Tongue (tissue), 2 donors: ENCODE data around the gene TGFBR2. TPM values are rescaled to one million over a fixed set of nuclear protein-coding genes. Genes with fewer than 3 reads are reported as not detected.
"Not testable (repeated sequence)": the region's sequence is repeated elsewhere in the genome, so short reads cannot be mapped to it uniquely, and the experiment has no call there.

Source experiments
- DNase-seq: peaks from one replicate; pipeline ENCODE4 v3.0.0-alpha.2; 2015
- total RNA-seq: library from RNA; depleted of rRNA; stranded (reverse); fragments of >200 nt; gene quantifications from one replicate; pipeline ENCODE4 v1.2.3, GENCODE V29; 2014

The TGFBR2 gene
- total RNA-seq, 1 donor from 2014 or later: 98.7 TPM

- DNase-seq: peak; percentile 61
Observed at GRCh38 chr3:30658328-30659052, 52.1 kb downstream of the TGFBR2 start.

- DNase-seq: peak; percentile 46
Observed at GRCh38 chr3:30659270-30660130, 53.1 kb downstream of the TGFBR2 start.

- no peak for DNase-seq
Observed at GRCh38 chr3:30660136-30660535, 53.7 kb downstream of the TGFBR2 start.

- DNase-seq: no peak
Observed at GRCh38 chr3:30660656-30661055, 54.3 kb downstream of the TGFBR2 start.

- no peak for DNase-seq
Observed at GRCh38 chr3:30661098-30661873, 54.9 kb downstream of the TGFBR2 start.

GRCh38 chr3:30662836-30663235 is 56.4 kb downstream of the TGFBR2 start:
- no peak for DNase-seq

- no peak for DNase-seq
Observed at GRCh38 chr3:30663533-30664241, 57.3 kb downstream of the TGFBR2 start.

GRCh38 chr3:30664459-30664858 is 58.1 kb downstream of the TGFBR2 start:
- no peak for DNase-seq

- DNase-seq: no peak
Observed at GRCh38 chr3:30664884-30665283, 58.5 kb downstream of the TGFBR2 start.

- DNase-seq: no peak
Observed at GRCh38 chr3:30665539-30665938, 59.1 kb downstream of the TGFBR2 start.

- DNase-seq: no peak
Observed at GRCh38 chr3:30666572-30667279, 60.3 kb downstream of the TGFBR2 start.

- no peak for DNase-seq
Observed at GRCh38 chr3:30667280-30667651, 60.9 kb downstream of the TGFBR2 start.

GRCh38 chr3:30668051-30668609 is 61.7 kb downstream of the TGFBR2 start:
- no peak for DNase-seq

- not testable (repeated sequence) for DNase-seq
Observed at GRCh38 chr3:30669360-30669934, 63.0 kb downstream of the TGFBR2 start.

- DNase-seq: no peak
Observed at GRCh38 chr3:30670292-30670691, 63.9 kb downstream of the TGFBR2 start.

- no peak for DNase-seq
Observed at GRCh38 chr3:30671527-30672286, 65.3 kb downstream of the TGFBR2 start.

GRCh38 chr3:30672287-30672735 is 65.9 kb downstream of the TGFBR2 start:
- no peak for DNase-seq

GRCh38 chr3:30672959-30673358 is 66.6 kb downstream of the TGFBR2 start:
- DNase-seq: no peak

- DNase-seq: no peak
Observed at GRCh38 chr3:30673425-30674341, 67.3 kb downstream of the TGFBR2 start.
